Glomerular visceral epithelial cell (primary cell): ENCODE results near the gene STAP2.
"Not testable (repeated sequence)": the region's sequence is repeated elsewhere in the genome, so short reads cannot be mapped to it uniquely, and the experiment has no call there.

ENCODE experiments used
- DNase-seq: peaks from one replicate; pipeline ENCODE4 v3.0.0-alpha.2; 2016; ENCODE audit errors: extremely low spot score

Gene STAP2

DNA sequence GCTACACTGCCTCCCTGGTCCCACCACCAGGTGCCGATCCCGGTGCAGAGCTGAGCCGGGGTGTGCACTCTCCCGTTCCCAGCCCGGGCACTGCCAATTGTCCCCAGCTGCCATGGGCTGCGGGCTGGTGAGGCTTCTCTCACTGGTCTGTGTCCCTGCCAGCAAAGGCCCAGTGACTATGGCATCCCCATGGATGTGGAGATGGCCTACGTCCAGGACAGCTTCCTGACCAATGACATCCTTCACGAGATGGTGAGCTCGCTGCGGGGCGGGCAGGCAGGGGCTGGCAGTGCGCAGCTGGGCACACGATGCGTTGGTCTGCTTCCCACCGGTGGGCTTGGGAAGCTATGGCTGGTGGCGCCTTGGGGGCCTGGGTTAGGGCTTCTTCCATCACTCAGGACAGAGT lies 19.3 kb upstream of the STAP2 start:
- DNase-seq: no peak

DNA sequence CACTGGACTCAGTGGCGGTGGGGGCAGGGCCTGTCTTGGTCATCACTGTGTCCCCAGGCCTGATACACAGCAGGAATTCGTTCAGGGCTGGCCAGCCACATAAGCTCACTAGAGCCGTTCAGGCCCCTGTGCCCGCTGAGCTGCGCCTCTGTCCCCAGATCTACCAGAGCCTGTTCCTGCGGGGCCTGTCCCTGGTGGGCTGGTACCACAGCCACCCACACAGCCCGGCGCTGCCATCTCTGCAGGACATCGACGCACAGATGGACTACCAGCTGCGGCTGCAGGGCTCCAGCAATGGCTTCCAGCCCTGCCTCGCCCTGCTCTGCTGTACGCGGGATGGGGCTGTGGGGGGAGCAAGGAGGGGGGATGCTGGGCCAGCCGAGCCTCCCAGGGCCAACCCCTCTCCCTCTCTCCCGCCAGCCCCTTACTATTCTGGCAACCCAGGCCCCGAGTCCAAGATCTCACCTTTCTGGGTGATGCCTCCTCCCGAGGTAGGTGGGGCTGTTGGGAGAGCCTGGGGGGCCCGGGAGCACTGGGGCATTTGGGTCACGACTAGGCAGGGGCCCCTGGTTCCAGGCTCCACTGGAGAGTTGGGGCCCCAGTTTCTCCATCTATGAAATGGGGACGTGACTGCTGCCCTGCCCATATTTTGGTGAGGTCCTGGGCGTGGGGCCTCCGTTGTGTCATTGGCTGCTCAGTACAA lies 18.6 kb upstream of the STAP2 start:
- DNase-seq: no peak

DNA sequence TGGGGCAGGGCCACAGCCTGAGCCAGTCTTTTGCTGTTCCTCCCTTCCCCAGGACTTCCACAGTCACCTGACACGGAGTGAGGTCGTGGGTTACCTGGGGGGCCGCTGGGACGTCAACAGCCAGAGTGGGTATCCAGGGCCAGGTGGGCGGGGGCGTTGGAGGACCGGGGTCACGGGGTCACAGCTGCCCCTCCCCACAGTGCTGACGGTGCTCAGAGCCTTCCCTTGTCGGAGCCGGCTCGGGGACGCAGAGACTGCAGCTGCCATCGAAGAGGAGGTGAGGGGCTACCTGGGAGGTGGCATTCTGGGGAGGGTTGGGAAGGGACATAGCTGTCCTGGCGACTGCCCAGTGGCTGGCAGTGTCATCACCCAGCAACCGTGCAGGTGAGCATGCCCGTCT lies 16.3 kb upstream of the STAP2 start:
- DNase-seq: no peak

DNA sequence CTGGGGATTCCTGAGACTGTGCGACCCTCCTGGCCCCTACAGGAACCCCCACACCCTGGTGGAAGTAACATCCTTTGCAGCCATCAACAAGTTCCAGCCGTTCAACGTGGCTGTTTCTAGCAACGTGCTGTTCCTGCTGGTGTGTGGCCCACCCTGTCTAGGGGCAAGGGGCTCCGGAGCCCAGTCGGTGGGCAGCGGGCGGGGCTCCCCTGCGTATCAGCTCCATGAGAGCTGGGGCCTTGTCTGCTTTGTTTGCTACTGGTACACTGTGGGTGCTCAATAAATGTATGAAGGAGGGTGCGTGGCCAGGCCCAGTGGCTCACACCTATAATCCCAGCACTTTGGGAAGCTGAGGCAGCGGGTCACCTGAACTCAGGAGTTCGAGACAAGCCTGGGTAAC lies 15.7 kb upstream of the STAP2 start:
- no peak for DNase-seq

DNA sequence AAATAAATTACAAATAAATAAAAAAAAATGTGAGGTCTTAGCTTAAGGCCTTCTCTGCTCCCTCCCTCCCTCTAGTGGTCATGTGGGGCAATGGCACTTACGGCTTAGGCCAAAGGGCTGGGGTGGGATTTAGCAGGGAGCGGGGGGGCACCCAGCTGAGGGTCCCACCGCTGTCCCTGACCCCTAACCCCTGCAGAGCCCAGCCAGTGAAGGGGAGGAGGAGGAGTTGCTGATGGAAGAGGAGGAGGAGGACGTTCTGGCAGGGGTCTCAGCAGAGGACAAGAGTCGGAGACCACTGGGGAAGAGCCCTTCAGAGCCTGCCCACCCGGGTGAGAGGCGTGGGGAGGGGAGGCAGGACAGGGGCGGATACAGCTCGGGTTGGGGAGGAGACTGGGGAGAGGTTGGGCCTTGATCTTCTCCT lies 14.1 kb upstream of the STAP2 start:
- DNase-seq: peak; percentile 62

DNA sequence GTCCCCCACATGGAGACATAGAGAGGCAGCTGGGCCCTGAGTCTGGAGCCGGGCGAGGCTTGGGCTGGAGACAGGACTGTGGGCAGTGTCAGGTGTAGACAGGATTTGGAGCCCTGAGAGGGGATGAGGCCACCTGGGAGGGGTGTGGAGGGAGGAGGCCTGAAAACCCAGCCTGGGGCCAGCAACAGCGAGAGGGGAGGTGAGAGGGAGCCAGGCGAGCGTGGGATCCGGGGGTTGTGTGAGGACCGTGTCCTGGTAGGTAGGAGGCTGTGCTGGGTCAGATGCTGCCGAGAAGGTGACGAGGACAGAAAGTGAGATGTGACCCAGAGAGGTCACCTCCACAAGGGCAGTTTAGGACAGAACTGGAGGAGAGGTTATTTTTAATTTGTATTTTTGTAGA lies 12.1 kb upstream of the STAP2 start:
- no peak for DNase-seq

DNA sequence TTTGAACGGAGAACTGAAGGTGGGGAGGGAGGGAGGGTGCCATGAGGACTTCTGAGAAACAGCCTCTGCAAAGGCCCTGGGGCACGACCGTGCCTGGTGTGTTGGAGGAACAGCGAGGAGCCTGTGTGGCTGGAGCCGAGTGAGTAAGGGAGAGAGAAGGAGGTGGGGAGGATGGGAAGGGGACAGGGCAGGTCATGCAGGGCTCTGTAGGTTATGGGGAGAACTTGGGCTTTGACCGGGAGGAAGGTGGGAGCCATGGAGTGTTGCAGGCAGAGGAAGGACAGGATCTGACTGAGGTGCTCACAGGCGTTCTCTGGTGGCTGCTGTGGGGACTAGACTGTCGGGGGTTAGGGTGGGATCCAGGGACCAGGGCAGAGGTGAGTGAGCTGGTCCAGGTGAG lies 11.5 kb upstream of the STAP2 start:
- DNase-seq: no peak

DNA sequence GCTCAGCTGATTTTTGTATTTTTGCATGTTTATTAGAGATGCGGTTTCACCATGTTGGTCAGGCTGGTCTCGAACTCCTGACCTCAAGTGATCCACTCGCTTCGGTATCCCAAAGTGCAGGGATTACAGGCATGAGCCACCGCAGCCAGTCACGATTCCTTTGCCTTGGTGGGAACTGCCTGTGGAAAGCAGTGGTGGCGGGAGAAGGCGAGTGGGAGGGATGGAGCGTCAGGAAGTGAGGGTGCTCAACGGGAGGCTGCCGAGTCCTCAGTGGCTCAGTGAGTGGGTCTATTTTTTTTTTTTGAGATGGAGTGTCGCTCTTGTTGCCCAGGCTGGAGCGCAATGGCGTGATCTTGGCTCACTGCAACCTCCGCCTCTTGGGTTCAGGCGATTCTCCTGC lies 10.6 kb upstream of the STAP2 start:
- not testable (repeated sequence) for DNase-seq

DNA sequence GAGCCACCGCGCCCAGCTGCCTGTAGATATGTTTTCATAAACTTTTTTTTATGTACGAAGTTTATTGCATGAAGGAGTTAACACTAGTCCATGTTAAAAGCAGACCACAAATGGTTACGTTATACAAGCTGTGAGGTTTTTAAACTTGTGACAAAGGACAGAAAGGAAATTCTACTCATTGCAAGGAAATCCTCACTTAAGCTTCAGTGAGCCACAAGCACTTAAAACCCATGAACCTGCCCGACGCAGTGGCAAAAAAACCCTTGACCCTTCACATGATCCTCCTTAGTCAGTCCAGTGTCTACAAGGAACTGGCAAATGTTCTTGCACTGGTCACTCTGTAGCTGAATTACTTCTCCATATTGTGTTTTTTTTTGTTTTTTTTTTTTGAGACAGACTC lies 8.9 kb upstream of the STAP2 start:
- DNase-seq: no peak

DNA sequence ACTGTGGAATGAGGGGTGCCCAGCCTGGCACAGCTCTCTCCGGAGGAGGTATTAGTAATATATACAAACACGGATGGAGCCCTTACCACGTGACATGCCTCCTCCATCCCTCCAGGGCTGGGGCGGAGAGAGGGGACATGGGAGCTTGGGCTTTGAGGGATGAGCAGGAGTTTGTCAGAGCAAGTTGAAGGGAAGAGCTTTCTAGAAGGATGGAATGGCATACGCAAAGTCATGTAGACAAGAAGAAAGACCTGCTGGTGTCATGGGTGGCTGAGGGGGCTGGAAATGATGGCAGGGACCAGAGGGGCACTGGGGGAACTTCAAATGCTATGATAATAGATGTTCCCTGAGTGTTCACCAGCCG lies 7.4 kb upstream of the STAP2 start:
- DNase-seq: no peak

DNA sequence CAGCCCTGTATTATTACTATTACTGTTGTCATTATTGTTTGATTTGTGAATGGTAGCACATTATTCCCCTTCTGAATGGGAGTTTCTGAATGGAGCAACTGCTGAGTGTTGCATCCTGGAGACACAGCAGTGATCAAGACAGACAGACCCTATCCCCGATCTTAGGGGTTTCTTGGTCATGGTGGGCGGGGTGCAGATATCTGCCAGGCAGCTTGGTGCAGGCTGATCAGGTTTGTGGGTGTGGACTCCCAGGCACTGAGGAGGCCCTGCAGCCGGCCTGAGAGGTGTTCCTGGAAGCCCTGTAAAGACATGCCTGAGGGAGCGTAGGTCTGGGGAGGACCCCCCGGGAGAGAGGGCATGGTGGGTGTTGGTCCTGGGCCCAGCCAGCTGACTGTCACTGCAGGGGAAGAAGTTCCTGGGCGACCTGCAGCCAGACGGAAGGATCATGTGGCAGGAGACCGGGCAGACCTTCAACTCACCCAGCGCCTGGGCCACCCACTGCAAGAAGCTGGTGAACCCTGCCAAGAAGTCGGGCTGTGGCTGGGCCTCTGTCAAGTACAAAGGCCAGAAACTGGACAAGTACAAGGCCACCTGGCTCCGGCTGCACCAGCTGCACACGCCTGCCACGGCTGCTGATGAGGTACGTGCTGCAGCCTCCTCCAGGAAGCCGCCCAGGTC lies 6.9 kb upstream of the STAP2 start:
- no peak for DNase-seq

DNA sequence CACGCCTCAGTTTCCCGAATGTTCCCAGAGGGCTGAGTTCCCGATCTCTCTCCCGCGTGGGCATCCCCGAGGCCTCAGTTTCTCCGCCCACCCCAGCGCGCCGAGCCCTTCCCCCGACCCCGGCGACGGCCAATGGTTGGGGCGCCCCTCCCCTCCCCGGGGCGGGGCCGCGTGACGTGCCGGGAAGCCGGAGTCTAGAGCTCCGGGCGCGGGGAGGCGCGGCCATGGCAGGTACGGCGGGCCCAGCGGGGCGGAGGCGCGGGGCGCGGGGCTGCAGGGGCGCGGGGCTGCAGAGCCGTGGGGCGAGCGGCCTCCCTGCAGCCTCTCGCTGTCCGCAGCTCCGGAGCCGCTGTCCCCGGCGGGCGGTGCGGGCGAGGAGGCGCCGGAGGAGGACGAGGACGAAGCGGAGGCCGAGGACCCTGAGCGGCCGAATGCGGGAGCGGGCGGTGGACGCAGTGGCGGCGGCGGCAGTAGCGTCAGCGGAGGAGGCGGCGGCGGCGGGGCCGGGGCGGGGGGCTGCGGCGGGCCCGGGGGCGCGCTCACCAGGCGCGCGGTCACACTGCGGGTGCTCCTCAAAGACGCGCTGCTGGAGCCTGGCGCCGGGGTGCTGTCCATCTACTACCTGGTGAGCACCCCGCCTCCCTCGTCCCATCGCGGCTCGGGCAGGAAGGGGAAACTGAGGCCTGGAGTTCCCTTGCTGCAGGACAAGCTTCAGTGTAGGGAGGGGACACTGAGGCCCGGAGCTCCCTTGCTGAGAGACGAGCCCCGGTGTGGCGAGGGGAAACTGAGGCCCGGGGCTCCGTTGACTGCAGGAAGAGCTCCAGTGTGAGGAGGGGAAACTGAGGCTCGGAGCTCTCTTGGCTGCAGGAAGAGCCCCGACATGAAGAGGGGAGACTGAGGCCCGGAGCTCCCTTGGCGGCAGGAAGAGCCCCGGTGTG lies 5.0 kb upstream of the STAP2 start, which contains the start of gene MPND:
Gene MPND (plus strand): TSS at position 193 of the 938 bp plus-strand sequence. CDS start 32 bp downstream, at position 225.
- peak; percentile 81 for DNase-seq

DNA sequence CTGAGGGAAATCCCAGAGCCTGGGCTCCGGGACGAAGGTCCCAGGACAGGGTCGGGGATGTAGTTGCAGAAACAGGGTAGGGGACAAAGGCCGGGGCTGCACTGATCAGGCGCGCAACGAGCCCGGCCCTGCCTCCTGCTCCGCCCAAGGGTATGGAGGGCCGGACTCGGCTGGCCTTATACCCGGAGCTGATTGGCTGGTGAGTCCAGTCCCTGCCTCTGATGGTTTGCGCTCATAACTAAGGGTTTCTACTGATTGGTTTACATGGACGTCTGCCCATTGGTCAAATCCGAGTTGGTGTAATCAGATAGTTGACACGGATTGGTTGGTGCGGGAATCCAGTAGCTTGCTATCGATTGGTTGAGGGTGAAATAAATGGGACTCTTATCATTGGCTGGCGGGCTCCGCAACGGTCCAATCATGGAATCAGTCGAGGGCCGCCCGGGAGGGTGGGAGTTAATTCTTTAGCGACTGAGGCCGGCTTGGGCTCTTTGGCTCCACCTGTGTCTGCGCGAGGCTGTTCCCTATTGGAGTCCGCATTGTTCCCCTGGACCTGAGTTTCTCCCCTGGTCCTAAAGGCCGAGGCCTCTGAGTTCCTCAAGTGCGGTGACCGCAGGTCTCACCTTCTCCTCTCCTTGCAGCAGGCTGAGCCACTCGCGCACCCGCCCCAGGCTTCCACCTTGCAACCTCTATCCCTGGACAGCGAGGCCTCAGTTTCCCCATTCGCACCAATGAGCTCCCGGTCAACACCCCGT lies 4.2 kb upstream of the STAP2 start:
- peak; percentile 100 for DNase-seq

DNA sequence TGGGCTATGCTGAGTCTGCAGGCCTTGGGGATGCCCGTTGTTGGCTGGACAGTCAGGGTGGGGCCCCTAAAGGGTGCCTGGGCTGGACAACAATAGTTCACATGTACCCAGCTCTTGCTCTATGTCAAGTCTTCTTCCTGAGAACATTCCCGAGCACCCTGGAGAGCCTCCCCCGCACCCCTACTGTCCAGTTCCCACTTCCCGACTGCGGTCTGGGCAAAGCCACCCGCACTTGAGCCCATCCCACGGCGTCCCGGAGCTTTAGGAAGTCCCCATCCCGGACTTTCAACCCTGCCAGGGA lies 3.6 kb upstream of the STAP2 start:
- DNase-seq: no peak

DNA sequence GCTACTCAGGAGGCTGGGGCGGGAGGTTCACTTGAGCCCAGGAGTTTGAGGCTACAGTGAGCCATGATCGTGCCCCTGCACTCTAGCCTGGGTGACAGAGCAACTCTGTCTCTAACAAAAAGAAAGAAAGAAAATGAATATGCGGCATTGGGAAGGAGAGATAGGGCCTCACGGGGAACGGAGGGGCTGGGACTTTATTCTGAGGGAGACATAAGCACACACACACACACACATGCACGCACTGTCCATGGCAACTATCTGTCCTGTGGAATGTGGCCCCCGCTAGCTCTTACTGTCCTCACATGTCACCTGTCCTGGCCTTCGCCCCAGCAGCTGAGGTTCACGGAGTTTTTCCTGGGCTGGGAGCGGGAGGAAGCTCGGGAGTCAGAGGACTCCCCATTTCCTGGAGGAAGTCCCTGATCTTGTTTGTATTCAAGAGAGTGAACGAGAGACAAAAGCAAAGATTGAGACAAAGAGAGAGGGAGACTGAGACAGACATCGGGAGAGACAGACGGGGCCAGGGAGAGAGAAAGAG lies 654 bp downstream of the STAP2 start:
- peak; percentile 33 for DNase-seq

DNA sequence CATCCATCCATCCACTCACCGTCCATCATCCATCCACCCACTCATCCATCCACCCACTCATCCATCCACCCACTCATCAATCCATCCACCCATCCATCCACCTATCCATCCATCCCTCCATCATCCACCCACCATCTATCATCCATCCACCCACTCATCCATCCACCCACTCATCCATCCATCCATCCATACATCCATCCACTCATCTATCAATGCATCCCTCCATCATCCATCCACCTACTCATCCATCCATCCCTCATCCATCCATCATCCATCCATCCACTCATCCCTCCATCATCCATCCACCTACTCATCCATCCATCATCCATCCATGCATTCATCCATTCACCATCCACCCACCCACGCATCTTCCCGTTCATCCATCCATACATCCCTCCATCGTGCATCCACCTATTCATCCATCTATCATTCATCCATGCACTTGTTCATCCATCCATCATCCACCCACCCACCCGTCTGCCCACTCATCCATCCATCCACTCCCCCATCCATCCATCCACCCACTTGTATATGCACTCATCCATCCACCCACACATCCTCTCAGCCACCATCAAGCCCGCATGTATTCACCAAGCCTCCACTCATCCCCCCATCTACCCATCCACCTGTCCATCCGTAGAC lies 3.6 kb downstream of the STAP2 start:
- no peak for DNase-seq

DNA sequence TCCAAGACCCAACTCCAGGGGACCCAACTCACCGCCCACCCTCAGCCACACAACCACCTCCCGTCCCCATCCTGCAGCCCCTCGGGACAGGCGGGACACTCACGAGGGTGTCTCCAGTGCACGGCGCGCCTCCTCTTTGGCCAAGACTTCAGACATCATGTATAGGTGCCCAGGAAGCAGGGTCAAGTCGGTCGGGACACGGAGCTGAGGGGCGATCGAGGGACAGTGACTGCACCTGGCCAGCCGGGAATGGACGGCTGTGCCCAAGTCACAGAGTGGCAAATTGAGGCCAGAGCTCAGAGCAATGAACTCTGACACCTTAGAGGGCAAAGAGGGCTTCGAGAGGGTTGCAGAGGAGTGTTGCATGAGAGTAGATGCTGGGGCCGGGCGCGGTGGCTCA lies 8.8 kb downstream of the STAP2 start:
- DNase-seq: no peak

DNA sequence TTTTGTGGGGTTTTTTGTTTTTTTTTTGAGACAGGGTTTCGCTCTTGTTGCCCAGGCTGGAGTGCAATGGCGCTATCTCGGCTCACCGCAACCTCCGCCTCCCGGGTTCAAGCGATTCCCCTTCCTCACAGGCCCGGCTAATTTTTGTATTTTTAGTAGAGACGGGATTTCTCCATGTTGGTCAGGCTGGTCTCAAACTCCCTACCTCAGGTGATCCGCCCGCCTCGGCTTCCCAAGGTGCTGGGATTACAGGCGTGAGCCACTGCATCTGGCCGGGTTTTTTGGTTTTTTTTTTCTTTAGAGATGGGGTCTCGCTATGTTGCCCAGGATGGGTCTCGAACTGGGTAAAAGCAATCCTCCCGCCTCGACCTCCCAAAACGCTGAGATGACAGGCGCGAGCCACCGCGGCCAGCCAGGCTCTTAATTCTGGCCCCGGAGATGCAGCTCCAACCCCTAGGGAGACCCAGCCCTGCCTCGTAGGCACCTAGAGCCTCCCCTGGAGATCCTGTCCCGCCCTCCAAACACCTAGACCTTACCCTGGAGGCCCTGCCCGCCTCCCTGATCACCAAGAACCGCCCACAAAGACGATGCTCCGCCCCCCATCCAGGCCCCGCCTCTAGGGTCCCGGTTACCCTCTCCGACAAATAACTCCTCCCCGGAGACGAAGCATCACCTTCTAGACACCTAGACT lies 9.5 kb downstream of the STAP2 start:
- DNase-seq: not testable (repeated sequence)

DNA sequence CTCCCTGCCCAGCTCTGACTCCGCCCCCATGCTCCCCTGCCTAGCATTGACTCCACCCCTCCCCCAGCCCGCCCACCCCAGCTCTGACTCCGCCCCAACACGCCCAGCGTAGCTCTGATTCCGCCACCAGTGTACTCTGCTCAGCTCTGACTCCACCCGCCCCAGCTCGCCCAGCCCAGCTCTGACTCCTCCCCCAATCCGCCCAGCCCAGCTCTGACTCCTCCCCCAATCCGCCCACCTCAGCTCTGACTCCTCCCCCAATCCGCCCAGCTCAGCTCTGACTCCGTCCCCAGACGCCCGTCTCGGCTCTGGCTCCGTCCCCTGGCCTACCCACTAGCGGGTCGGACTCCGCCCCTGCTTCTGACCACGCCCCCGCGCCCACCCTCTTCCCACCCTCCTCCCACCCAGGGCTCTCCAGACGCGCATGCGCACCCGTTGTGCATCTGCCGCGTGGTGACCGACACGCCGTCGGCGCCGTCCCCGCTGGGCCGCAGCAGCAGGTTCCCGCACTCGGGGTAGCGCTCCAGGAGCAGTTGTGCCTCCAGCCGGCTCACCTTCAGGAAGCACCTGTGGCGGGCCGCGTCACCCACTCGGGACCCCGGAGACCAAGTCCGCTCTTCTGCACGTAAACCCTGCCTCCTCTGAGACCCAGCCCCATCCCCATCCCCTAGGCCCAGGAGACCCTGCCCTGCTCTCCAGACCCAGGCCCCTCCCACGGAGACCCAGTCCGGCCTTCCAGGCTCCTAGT lies 10.2 kb downstream of the STAP2 start:
- DNase-seq: no peak

DNA sequence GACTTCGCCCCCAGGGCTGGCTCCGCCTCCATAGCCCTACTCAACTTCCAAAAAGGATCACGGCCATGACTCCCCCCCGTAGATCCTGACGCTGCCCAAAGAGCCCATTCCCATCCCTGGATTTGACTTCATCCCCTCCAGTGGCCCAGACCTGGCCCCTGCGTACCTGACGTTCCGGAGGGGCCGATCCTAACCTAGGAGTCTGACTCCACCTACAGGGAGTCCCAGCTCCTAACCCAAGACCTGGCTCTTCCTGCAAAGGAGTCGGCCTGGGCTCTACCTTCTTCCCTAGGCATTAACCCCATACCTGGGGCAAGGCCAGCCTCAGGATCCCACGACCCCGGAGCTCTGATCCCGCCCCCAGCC lies 10.8 kb downstream of the STAP2 start:
- no peak for DNase-seq
